Stimulated activated memory B cell treated with anti-CD40 and anti-IgM and Interleukin-4, amounts not matched to agents 10 μg/mL and 1 μg/mL and 100 μg/mL, for 72 hours (primary cell): ENCODE results near the gene HIPK2.

ENCODE experiments used
- ATAC-seq: fragments of 150-1000 bp; cut with Tn5 transposase; 2 replicates; pipeline ENCODE4 v1.10.0; 2021
- H3K27ac Mint-ChIP-seq: one replicate; pipeline ENCODE4 v1.8.0; 2022; ENCODE audit warnings: mild to moderate bottlenecking, mixed read lengths
- H3K27me3 Mint-ChIP-seq: one replicate; pipeline ENCODE4 v1.8.0; 2022; ENCODE audit warnings: mixed read lengths
- H3K36me3 Mint-ChIP-seq: one replicate; pipeline ENCODE4 v1.8.0; 2022; ENCODE audit warnings: mixed read lengths
- H3K4me1 Mint-ChIP-seq: one replicate; pipeline ENCODE4 v1.8.0; 2022; ENCODE audit warnings: mixed read lengths
- H3K4me3 Mint-ChIP-seq: one replicate; pipeline ENCODE4 v1.8.0; 2022; ENCODE audit warnings: mild to moderate bottlenecking, moderate library complexity, mixed read lengths
- H3K9me3 Mint-ChIP-seq: one replicate; pipeline ENCODE4 v1.8.0; 2022; ENCODE audit warnings: mixed read lengths

Gene HIPK2

GRCh38 chr7:139548302-139549028, 229.3 kb downstream of the HIPK2 start:
- peaks cover 3% of the 10 kb centered on the region for H3K27me3 Mint-ChIP-seq
- H3K4me3 Mint-ChIP-seq: no peak overlapping the region
- no peaks in the 10 kb centered on the region for H3K4me1 Mint-ChIP-seq
- no peak for ATAC-seq
- no peaks in the 10 kb centered on the region for H3K9me3 Mint-ChIP-seq
- no peak overlapping the region for H3K27ac Mint-ChIP-seq
- no peaks in the 10 kb centered on the region for H3K36me3 Mint-ChIP-seq

GRCh38 chr7:139544645-139545044, 233.2 kb downstream of the HIPK2 start:
- Mint-ChIP-seq H3K4me3 (no peak overlapping the region), H3K9me3 (no peaks in the 10 kb centered on the region), H3K27me3 (no peaks in the 10 kb centered on the region), H3K4me1 (no peaks in the 10 kb centered on the region), H3K27ac (no peak overlapping the region), H3K36me3 (no peaks in the 10 kb centered on the region)
- ATAC-seq: no peak

- H3K9me3 Mint-ChIP-seq: no peaks in the 10 kb centered on the region
- ATAC-seq: no peak
- no peak overlapping the region for H3K4me3 Mint-ChIP-seq
- no peaks in the 10 kb centered on the region for H3K4me1 Mint-ChIP-seq
- H3K27ac Mint-ChIP-seq: no peak overlapping the region
- H3K27me3 Mint-ChIP-seq: no peaks in the 10 kb centered on the region
- H3K36me3 Mint-ChIP-seq: no peaks in the 10 kb centered on the region
Measured at GRCh38 chr7:139543801-139544603, 233.8 kb downstream of the HIPK2 start.

- Mint-ChIP-seq H3K36me3 (no peaks in the 10 kb centered on the region), H3K9me3 (no peaks in the 10 kb centered on the region), H3K4me1 (no peaks in the 10 kb centered on the region), H3K27me3 (no peaks in the 10 kb centered on the region), H3K27ac (no peak overlapping the region), H3K4me3 (no peak overlapping the region)
- no peak for ATAC-seq
Measured at GRCh38 chr7:139542308-139543151, 235.3 kb downstream of the HIPK2 start.

GRCh38 chr7:139541600-139542307, 236.0 kb downstream of the HIPK2 start:
- Mint-ChIP-seq H3K27ac (no peak overlapping the region), H3K27me3 (no peaks in the 10 kb centered on the region), H3K36me3 (no peaks in the 10 kb centered on the region), H3K9me3 (no peaks in the 10 kb centered on the region), H3K4me3 (no peak overlapping the region), H3K4me1 (no peaks in the 10 kb centered on the region)
- ATAC-seq: no peak

GRCh38 chr7:139540203-139540602, 237.6 kb downstream of the HIPK2 start:
- Mint-ChIP-seq H3K9me3 (no peaks in the 10 kb centered on the region), H3K27ac (no peak overlapping the region), H3K36me3 (no peaks in the 10 kb centered on the region), H3K27me3 (no peaks in the 10 kb centered on the region), H3K4me1 (no peaks in the 10 kb centered on the region), H3K4me3 (no peak overlapping the region)
- no peak for ATAC-seq

- H3K4me1 Mint-ChIP-seq: no peaks in the 10 kb centered on the region
- H3K36me3 Mint-ChIP-seq: no peaks in the 10 kb centered on the region
Measured at GRCh38 chr7:139538881-139539635, 238.7 kb downstream of the HIPK2 start.

GRCh38 chr7:139536152-139536551, 241.6 kb downstream of the HIPK2 start:
- no peaks in the 10 kb centered on the region for H3K36me3 Mint-ChIP-seq
- no peaks in the 10 kb centered on the region for H3K4me1 Mint-ChIP-seq
- H3K27ac Mint-ChIP-seq: no peak overlapping the region
- ATAC-seq: no peak
- no peaks in the 10 kb centered on the region for H3K9me3 Mint-ChIP-seq
- peaks cover 5% of the 10 kb centered on the region for H3K27me3 Mint-ChIP-seq
- H3K4me3 Mint-ChIP-seq: no peak overlapping the region

More at GRCh38 chr7:139538881-139539635, 238.7 kb downstream of the HIPK2 start:
- no peaks in the 10 kb centered on the region for H3K27me3 Mint-ChIP-seq
- no peak for ATAC-seq
- no peak overlapping the region for H3K27ac Mint-ChIP-seq
- no peak overlapping the region for H3K4me3 Mint-ChIP-seq
- no peaks in the 10 kb centered on the region for H3K9me3 Mint-ChIP-seq

GRCh38 chr7:139534966-139535651, 242.7 kb downstream of the HIPK2 start:
- Mint-ChIP-seq H3K9me3 (no peaks in the 10 kb centered on the region), H3K4me1 (no peaks in the 10 kb centered on the region), H3K27ac (no peak overlapping the region), H3K36me3 (no peaks in the 10 kb centered on the region), H3K4me3 (no peak overlapping the region), H3K27me3 (peaks cover 9% of the 10 kb centered on the region)
- no peak for ATAC-seq

GRCh38 chr7:139534096-139534495, 243.7 kb downstream of the HIPK2 start:
- peaks cover 9% of the 10 kb centered on the region for H3K27me3 Mint-ChIP-seq
- H3K4me3 Mint-ChIP-seq: no peak overlapping the region
- H3K9me3 Mint-ChIP-seq: no peaks in the 10 kb centered on the region
- no peak for ATAC-seq
- H3K36me3 Mint-ChIP-seq: no peaks in the 10 kb centered on the region
- no peak overlapping the region for H3K27ac Mint-ChIP-seq
- H3K4me1 Mint-ChIP-seq: no peaks in the 10 kb centered on the region

GRCh38 chr7:139532636-139533155, 245.1 kb downstream of the HIPK2 start:
- Mint-ChIP-seq H3K27ac (no peak overlapping the region), H3K27me3 (peaks cover 21% of the 10 kb centered on the region), H3K9me3 (peaks cover 3% of the 10 kb centered on the region), H3K4me1 (no peaks in the 10 kb centered on the region), H3K4me3 (no peak overlapping the region), H3K36me3 (no peaks in the 10 kb centered on the region)
- ATAC-seq: no peak

- Mint-ChIP-seq H3K27ac (no peak overlapping the region), H3K4me3 (no peak overlapping the region), H3K9me3 (peaks cover 3% of the 10 kb centered on the region), H3K36me3 (no peaks in the 10 kb centered on the region), H3K27me3 (peaks cover 27% of the 10 kb centered on the region), H3K4me1 (no peaks in the 10 kb centered on the region)
- no peak for ATAC-seq
Measured at GRCh38 chr7:139531094-139531493, 246.7 kb downstream of the HIPK2 start.

- Mint-ChIP-seq H3K4me3 (no peak overlapping the region), H3K9me3 (peaks cover 4% of the 10 kb centered on the region), H3K27me3 (peaks cover 61% of the 10 kb centered on the region), H3K36me3 (peaks cover 3% of the 10 kb centered on the region), H3K4me1 (no peaks in the 10 kb centered on the region), H3K27ac (no peak overlapping the region)
- ATAC-seq: no peak
Measured at GRCh38 chr7:139526578-139527544, 250.9 kb downstream of the HIPK2 start.
